HepG2 (cell line): ENCODE results near the gene GLS2. TPM values are rescaled to one million over a fixed set of nuclear protein-coding genes. Genes with fewer than 3 reads are reported as not detected.
A peak's percentile ranks its signal among the peaks of the same experiment; 100 is the strongest.

ENCODE experiments used
- ELF3 ChIP-seq: IDR thresholded peaks from 2 replicates; pipeline ENCODE4 v1.6.1; 2016; ENCODE audit warnings: missing genetic modification reagents, missing compliant biosample characterization
- LCORL ChIP-seq, 2 experiments: fragments of 450-650 bp in 1 of 2; sonication (generic) in 1 of 2; formaldehyde crosslinking in 1 of 2; IDR thresholded peaks; 2 replicates each; pipeline versions ENCODE4 v1.5.0 to v1.6.1; 2017 to 2020; ENCODE audit warnings: antibody characterized with exemption in 1 of 2, missing genetic modification reagents in 1 of 2
- MBNL3 ChIP-seq: fragments of 250-450 bp; sonication (Bioruptor Pico); conservative IDR thresholded peaks from 2 replicates; pipeline ENCODE4 v1.8.0; 2022; ENCODE audit warnings: mild to moderate bottlenecking, inconsistent platforms
- RFX5 ChIP-seq: IDR thresholded peaks from 2 replicates; pipeline ENCODE4 v1.6.1; 2011; ENCODE audit warnings: low read depth, low read length, improper control_type of control experiment
- RFXAP ChIP-seq: sonication (generic); formaldehyde crosslinking; IDR thresholded peaks from 2 replicates; pipeline ENCODE4 v1.4.0; 2020; ENCODE audit warnings: missing genetic modification reagents, borderline replicate concordance
- TCF7L2 ChIP-seq: IDR thresholded peaks from 2 replicates; pipeline ENCODE4 v1.6.1; 2011; ENCODE audit warnings: mild to moderate bottlenecking, low read depth, low read length, moderate library complexity
- ZBTB3 ChIP-seq: sonication (generic); formaldehyde crosslinking; IDR thresholded peaks from 2 replicates; pipeline ENCODE4 v1.4.0; 2020; ENCODE audit warnings: low read depth, mild to moderate bottlenecking, moderate library complexity, missing genetic modification reagents, borderline replicate concordance
- ZFP1 ChIP-seq: IDR thresholded peaks from 2 replicates; pipeline ENCODE4 v1.6.1; 2016
- ZNF296 ChIP-seq: sonication (generic); formaldehyde crosslinking; conservative IDR thresholded peaks from 2 replicates; pipeline ENCODE4 v1.5.0; 2020; ENCODE audit warnings: mild to moderate bottlenecking, missing genetic modification reagents
- ZNF431 ChIP-seq: sonication (generic); formaldehyde crosslinking; IDR thresholded peaks from 2 replicates; pipeline ENCODE4 v1.9.0; 2022; ENCODE audit warnings: missing genetic modification reagents, low read depth, mild to moderate bottlenecking, borderline replicate concordance
- ZNF547 ChIP-seq: sonication (generic); formaldehyde crosslinking; IDR thresholded peaks from 2 replicates; pipeline ENCODE4 v1.5.1; 2020; ENCODE audit warnings: mild to moderate bottlenecking, missing genetic modification reagents
- ZNF570 ChIP-seq: sonication (generic); formaldehyde crosslinking; IDR thresholded peaks from 2 replicates; pipeline ENCODE4 v1.4.0; 2020; ENCODE audit warnings: mild to moderate bottlenecking, missing genetic modification reagents, borderline replicate concordance
- ZNF607 ChIP-seq: sonication (generic); formaldehyde crosslinking; IDR thresholded peaks from 2 replicates; pipeline ENCODE4 v1.5.1; 2020; ENCODE audit warnings: missing genetic modification reagents, mild to moderate bottlenecking, borderline replicate concordance
- ZNF614 ChIP-seq: IDR thresholded peaks from 2 replicates; pipeline ENCODE4 v1.6.1; 2018; ENCODE audit warnings: missing biosample characterization, missing genetic modification reagents, inconsistent platforms, borderline replicate concordance
- ZNF790 ChIP-seq: sonication (generic); formaldehyde crosslinking; IDR thresholded peaks from 2 replicates; pipeline ENCODE4 v1.8.0; 2022; ENCODE audit warnings: missing genetic modification reagents, mild to moderate bottlenecking, borderline replicate concordance
- ZSCAN20 ChIP-seq: sonication (generic); formaldehyde crosslinking; IDR thresholded peaks from 2 replicates; pipeline ENCODE4 v1.4.0; 2020; ENCODE audit warnings: missing genetic modification reagents, mild to moderate bottlenecking, borderline replicate concordance
- polyA plus RNA-seq, 8 experiments: library from polyadenylated mRNA; depleted of rRNA in 3 of 8; stranded (reverse) in 7 of 8; unstranded in 1 of 8; fragments of >200 nt; fragmentation: Illumina TruSeq in 4 of 8; extraction: Trizol in 4 of 8; gene quantifications; 2 replicates each; pipeline versions ENCODE4 v1.2.1 to v1.2.3, GENCODE V29; 2011 to 2016; ENCODE audit warnings: low read depth in 4 of 8, missing spikeins in 1 of 8, mixed read lengths in 1 of 8; ENCODE audit not compliant: insufficient read depth in 1 of 8
- total RNA-seq, 5 experiments: library from RNA; depleted of rRNA; stranded (reverse); fragments of >200 nt; fragmentation: Illumina TruSeq; extraction: Trizol; gene quantifications; 2 replicates each; pipeline ENCODE4 v1.2.3, GENCODE V29; 2016; ENCODE audit warnings: low read depth in 1 of 5
- TF ChIP-seq, protein P1 (sequence below): fragments of 450-650 bp; IDR thresholded peaks from 2 replicates; pipeline ENCODE4 v1.6.1; 2016
- TF ChIP-seq, protein P2 (sequence below): sonication (generic); formaldehyde crosslinking; IDR thresholded peaks from 2 replicates; pipeline ENCODE4 v1.4.0; 2020; ENCODE audit warnings: missing genetic modification reagents; ENCODE audit errors: not compliant biosample characterization
- TF ChIP-seq, protein P3 (sequence below): sonication (generic); formaldehyde crosslinking; IDR thresholded peaks from 2 replicates; pipeline ENCODE4 v1.5.0; 2020; ENCODE audit warnings: mild to moderate bottlenecking, missing genetic modification reagents
- TF ChIP-seq, protein P4 (sequence below): sonication (generic); formaldehyde crosslinking; IDR thresholded peaks from 2 replicates; pipeline ENCODE4 v1.5.1; 2020; ENCODE audit warnings: missing genetic modification reagents, mild to moderate bottlenecking, borderline replicate concordance
- TF ChIP-seq, protein P5 (sequence below): sonication (generic); formaldehyde crosslinking; IDR thresholded peaks from 2 replicates; pipeline ENCODE4 v1.8.1; 2023; ENCODE audit warnings: mild to moderate bottlenecking, missing genetic modification reagents, borderline replicate concordance

Gene GLS2
- total and polyA plus RNA-seq, 2 of the 13 experiments (the other 11 are each of a cell fraction or from before 2014, with no cell fraction given): 8.6 to 12.2 TPM

DNA sequence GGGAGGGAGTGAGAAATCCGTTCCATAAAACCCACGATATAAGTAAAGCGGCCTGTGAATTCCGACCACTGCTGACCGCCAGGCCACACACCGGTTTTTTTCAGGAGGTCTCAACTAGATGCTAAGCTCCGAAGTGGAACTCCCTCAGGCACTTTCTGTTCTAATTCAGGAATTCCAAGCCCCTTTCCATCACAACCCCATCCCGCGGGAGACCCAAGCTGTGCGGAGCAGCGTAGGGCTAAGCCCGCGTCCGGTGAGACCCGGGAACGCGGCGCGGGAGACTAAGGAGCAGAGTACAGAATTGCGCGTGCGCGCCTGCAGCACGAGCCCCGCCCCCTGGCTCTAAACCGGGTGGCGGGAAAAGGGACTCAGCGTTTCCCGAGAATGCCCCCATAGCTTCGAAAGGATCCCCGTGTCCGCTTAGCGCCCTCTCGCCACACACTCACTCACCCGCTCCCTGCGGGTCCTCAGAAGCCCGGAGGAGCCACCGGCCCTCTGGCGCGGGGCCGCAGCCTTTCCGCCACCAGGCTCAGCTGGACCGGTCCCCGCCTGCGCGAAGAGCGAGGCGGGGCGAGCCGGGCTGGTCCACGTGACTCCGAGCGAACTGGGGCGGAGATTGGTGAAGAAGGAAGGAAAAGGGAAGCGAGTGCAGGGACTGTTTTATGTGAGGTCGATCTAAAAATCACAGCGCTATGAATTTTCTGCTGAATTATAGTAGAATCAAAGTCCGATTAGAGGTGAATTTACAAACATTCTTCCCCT lies 38.9 kb downstream of the GLS2 start, which contains the start of gene TIMELESS (continued):
- TF ChIP-seq, protein P1, sequence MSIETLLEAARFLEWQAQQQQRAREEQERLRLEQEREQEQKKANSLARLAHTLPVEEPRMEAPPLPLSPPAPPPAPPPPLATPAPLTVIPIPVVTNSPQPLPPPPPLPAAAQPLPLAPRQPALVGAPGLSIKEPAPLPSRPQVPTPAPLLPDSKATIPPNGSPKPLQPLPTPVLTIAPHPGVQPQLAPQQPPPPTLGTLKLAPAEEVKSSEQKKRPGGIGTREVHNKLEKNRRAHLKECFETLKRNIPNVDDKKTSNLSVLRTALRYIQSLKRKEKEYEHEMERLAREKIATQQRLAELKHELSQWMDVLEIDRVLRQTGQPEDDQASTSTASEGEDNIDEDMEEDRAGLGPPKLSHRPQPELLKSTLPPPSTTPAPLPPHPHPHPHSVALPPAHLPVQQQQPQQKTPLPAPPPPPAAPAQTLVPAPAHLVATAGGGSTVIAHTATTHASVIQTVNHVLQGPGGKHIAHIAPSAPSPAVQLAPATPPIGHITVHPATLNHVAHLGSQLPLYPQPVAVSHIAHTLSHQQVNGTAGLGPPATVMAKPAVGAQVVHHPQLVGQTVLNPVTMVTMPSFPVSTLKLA: peak; percentile 45
- TF ChIP-seq ZBTB3 (CRISPR knock-in tag): no peak
- TF ChIP-seq, protein P2, sequence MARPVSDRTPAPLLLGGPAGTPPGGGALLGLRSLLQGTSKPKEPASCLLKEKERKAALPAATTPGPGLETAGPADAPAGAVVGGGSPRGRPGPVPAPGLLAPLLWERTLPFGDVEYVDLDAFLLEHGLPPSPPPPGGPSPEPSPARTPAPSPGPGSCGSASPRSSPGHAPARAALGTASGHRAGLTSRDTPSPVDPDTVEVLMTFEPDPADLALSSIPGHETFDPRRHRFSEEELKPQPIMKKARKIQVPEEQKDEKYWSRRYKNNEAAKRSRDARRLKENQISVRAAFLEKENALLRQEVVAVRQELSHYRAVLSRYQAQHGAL (CRISPR knock-in tag): peak; percentile 45
- peak; percentile 80 for TF ChIP-seq RFXAP (CRISPR knock-in tag)
- no peak for TF ChIP-seq MBNL3 (CRISPR knock-in tag)
- TF ChIP-seq ZNF607 (CRISPR knock-in tag): peak; percentile 92
- TF ChIP-seq ZNF296 (CRISPR knock-in tag): no peak
- peak; percentile 80; the same call in 1 of the 2 replicates for TF ChIP-seq ZSCAN20 (CRISPR knock-in tag)
- TF ChIP-seq, protein P3, sequence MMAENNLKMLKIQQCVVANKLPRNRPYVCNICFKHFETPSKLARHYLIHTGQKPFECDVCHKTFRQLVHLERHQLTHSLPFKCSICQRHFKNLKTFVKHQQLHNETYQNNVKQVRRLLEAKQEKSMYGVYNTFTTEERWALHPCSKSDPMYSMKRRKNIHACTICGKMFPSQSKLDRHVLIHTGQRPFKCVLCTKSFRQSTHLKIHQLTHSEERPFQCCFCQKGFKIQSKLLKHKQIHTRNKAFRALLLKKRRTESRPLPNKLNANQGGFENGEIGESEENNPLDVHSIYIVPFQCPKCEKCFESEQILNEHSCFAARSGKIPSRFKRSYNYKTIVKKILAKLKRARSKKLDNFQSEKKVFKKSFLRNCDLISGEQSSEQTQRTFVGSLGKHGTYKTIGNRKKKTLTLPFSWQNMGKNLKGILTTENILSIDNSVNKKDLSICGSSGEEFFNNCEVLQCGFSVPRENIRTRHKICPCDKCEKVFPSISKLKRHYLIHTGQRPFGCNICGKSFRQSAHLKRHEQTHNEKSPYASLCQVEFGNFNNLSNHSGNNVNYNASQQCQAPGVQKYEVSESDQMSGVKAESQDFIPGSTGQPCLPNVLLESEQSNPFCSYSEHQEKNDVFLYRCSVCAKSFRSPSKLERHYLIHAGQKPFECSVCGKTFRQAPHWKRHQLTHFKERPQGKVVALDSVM (CRISPR knock-in tag): peak; percentile 57; the same call in 1 of the 2 replicates
- TF ChIP-seq ZNF431 (CRISPR knock-in tag): no peak; the same call in 1 of the 2 replicates
- peak; percentile 55; the same call in 1 of the 2 replicates for TF ChIP-seq ELF3
- no peak for TF ChIP-seq TCF7L2
- TF ChIP-seq ZNF614 (CRISPR knock-in tag): peak; percentile 66; the same call in 1 of the 2 replicates
- TF ChIP-seq ZNF570 (CRISPR knock-in tag): no peak
- TF ChIP-seq, protein P4, sequence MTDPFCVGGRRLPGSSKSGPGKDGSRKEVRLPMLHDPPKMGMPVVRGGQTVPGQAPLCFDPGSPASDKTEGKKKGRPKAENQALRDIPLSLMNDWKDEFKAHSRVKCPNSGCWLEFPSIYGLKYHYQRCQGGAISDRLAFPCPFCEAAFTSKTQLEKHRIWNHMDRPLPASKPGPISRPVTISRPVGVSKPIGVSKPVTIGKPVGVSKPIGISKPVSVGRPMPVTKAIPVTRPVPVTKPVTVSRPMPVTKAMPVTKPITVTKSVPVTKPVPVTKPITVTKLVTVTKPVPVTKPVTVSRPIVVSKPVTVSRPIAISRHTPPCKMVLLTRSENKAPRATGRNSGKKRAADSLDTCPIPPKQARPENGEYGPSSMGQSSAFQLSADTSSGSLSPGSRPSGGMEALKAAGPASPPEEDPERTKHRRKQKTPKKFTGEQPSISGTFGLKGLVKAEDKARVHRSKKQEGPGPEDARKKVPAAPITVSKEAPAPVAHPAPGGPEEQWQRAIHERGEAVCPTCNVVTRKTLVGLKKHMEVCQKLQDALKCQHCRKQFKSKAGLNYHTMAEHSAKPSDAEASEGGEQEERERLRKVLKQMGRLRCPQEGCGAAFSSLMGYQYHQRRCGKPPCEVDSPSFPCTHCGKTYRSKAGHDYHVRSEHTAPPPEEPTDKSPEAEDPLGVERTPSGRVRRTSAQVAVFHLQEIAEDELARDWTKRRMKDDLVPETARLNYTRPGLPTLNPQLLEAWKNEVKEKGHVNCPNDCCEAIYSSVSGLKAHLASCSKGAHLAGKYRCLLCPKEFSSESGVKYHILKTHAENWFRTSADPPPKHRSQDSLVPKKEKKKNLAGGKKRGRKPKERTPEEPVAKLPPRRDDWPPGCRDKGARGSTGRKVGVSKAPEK (CRISPR knock-in tag): no peak
- TF ChIP-seq ZFP1 (CRISPR knock-in tag): no peak
- TF ChIP-seq ZNF790 (CRISPR knock-in tag): no peak
- TF ChIP-seq RFX5: no peak
- TF ChIP-seq, protein P5, sequence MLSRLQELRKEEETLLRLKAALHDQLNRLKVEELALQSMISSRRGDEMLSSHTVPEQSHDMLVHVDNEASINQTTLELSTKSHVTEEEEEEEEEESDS (CRISPR knock-in tag): peak; percentile 86; the same call in 1 of the 2 replicates
- peak; percentile 89 for TF ChIP-seq ZNF547 (CRISPR knock-in tag)
- no peak for TF ChIP-seq LCORL (IDR thresholded peaks at IDR 0.05)
- TF ChIP-seq LCORL (CRISPR knock-in tag; IDR thresholded peaks at IDR 0.05): peak; percentile 75
